OCI-LY1 (cell line): ENCODE results near the gene ZNF407.
A peak's percentile ranks its signal among the peaks of the same experiment; 100 is the strongest.

ENCODE experiments used
- H2AFZ ChIP-seq: fragments of 200-600 bp; sonication (generic), shearing (Covaris generic); 2 replicates; pipeline ENCODE4 v1.6.0; 2014; ENCODE audit warnings: antibody characterized with exemption, mild to moderate bottlenecking, low read length
- H3F3A ChIP-seq: fragments of 200-600 bp; sonication (generic), shearing (Covaris generic); 2 replicates; pipeline ENCODE4 v1.6.0; 2014; ENCODE audit warnings: mild to moderate bottlenecking, antibody characterized with exemption, low read length, moderate library complexity; ENCODE audit not compliant: insufficient read depth
- H3K27ac ChIP-seq: fragments of 200-600 bp; sonication (generic); 2 replicates; pipeline ENCODE4 v1.5.1; 2014; ENCODE audit warnings: low read length, mixed run types, mild to moderate bottlenecking, low read depth; ENCODE audit not compliant: poor library complexity, severe bottlenecking
- H3K27me3 ChIP-seq: fragments of 200-600 bp; sonication (generic); 2 replicates; pipeline ENCODE4 v1.6.0; 2014; ENCODE audit warnings: antibody characterized with exemption, mild to moderate bottlenecking, low read length, moderate library complexity; ENCODE audit not compliant: insufficient read depth
- H3K36me3 ChIP-seq: fragments of 200-600 bp; sonication (generic); 2 replicates; pipeline ENCODE4 v1.6.1; 2014; ENCODE audit warnings: mild to moderate bottlenecking, antibody characterized with exemption, low read length, moderate library complexity, mixed read lengths; ENCODE audit not compliant: insufficient read depth
- H3K4me1 ChIP-seq: fragments of 200-600 bp; sonication (generic); 2 replicates; pipeline ENCODE4 v1.5.1; 2014; ENCODE audit warnings: mild to moderate bottlenecking, low read length, moderate library complexity; ENCODE audit not compliant: insufficient read depth, severe bottlenecking
- H3K4me2 ChIP-seq: fragments of 200-600 bp; sonication (generic), shearing (Covaris generic); 2 replicates; pipeline ENCODE4 v1.6.1; 2014; ENCODE audit warnings: low read length
- H3K4me3 ChIP-seq: fragments of 200-600 bp; sonication (generic); 2 replicates; pipeline ENCODE4 v1.5.1; 2014; ENCODE audit warnings: low read length, low read depth, mild to moderate bottlenecking, mixed read lengths; ENCODE audit not compliant: poor library complexity, severe bottlenecking
- H3K79me2 ChIP-seq: fragments of 200-600 bp; shearing (Covaris generic); 2 replicates; pipeline ENCODE4 v1.6.1; 2016; ENCODE audit warnings: mixed run types, low read length, mixed read lengths; ENCODE audit not compliant: insufficient read depth
- H3K9ac ChIP-seq: fragments of 200-600 bp; sonication (generic), shearing (Covaris generic); 2 replicates; pipeline ENCODE4 v1.6.1; 2014; ENCODE audit warnings: mild to moderate bottlenecking, low read length, mixed read lengths
- H3K9me2 ChIP-seq: fragments of 200-600 bp; sonication (generic), shearing (Covaris generic); 2 replicates; pipeline ENCODE4 v1.6.1; 2014; ENCODE audit warnings: low read depth, mild to moderate bottlenecking, low read length, mixed read lengths
- H3K9me3 ChIP-seq: fragments of 200-600 bp; shearing (Covaris generic); 2 replicates; pipeline ENCODE4 v1.6.1; 2014; ENCODE audit warnings: low read length, mixed read lengths
- H4K20me1 ChIP-seq: fragments of 200-600 bp; sonication (generic), shearing (Covaris generic); 2 replicates; pipeline ENCODE4 v1.6.0; 2016; ENCODE audit warnings: mild to moderate bottlenecking, low read length; ENCODE audit not compliant: insufficient read depth
- CTCF ChIP-seq: fragments of 200-600 bp; sonication (generic), shearing (Covaris generic); IDR thresholded peaks from 2 replicates; pipeline ENCODE4 v1.5.1; 2017; ENCODE audit warnings: mild to moderate bottlenecking, antibody characterized with exemption, low read length, moderate library complexity, mixed read lengths
- EZH2 ChIP-seq: fragments of 200-600 bp; sonication (generic), shearing (Covaris generic); IDR thresholded peaks from 2 replicates; pipeline ENCODE4 v1.8.0; 2017; ENCODE audit warnings: borderline replicate concordance, mixed run types, mild to moderate bottlenecking, antibody characterized with exemption, low read length, moderate library complexity, mixed read lengths

ZNF407 gene

DNA sequence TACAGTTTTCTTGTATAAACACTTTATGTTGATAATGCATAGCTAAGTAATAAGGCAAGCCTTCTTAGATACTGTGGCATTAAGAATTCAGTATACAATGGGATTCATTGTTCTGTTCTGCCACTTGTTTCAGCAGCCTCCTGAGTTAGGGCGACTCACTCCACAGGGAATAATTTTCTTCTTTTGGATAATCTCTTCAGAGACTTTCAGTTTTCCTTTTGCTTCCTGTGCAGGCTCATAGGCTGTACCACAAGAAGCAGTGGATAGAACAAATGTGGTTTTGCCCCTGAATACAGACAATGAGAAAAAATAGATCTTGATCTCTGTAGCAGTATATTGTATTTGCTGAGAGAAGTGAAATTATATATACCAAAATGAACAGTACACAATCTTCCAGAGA, 298.0 kb downstream of the ZNF407 start:
- Histone ChIP-seq H3K27me3 (no peaks in the 10 kb centered on the region), H3K4me3 (no peak overlapping the region), H3K4me1 (no peaks in the 10 kb centered on the region), H3K9me2 (no peaks in the 10 kb centered on the region), H3K27ac (no peak overlapping the region), H3F3A (no peaks in the 10 kb centered on the region), H3K9me3 (no peaks in the 10 kb centered on the region), H3K79me2 (no peaks in the 10 kb centered on the region), H3K4me2 (no peak overlapping the region), H2AFZ (no peak overlapping the region), H3K9ac (no peak overlapping the region), H4K20me1 (no peaks in the 10 kb centered on the region), H3K36me3 (0 out of 2 replicates have a peak, but pooled peaks cover 3% of the 10 kb centered on the region)
- TF ChIP-seq CTCF (no peak), EZH2 (no peak)

DNA sequence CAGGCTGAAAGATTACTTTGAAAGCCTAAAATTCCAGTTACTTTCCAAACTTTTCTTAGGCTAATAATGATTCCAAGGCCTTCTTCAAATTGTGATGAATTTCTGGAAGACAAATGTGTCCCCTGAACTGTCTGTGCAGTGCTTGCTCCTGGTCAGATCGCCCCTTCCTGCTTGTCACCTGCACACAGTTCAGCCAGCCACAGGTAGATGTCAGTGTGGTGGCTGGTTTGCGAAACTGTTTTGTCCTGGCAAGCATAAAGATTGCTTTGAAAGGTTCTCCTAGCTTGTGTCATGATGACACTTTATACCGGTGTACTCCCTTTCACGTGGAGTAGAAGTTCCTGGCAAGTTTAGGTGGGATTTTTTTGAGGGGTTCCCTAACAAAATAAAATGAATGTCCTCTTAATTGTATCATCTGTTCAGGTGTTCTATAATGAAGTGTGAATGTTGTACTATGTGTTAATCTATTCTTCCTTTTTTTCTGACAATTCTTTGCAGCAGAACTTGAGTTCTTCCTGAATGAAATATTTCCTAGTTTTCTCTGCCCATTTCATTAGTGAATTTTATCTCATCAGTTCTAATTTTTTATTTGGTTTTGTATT, 298.8 kb downstream of the ZNF407 start:
- H3K36me3 ChIP-seq, result no peaks in the 10 kb centered on the region
- no peaks in the 10 kb centered on the region for H3K4me1 ChIP-seq
- no peaks in the 10 kb centered on the region for H3K9me2 ChIP-seq
- TF ChIP-seq EZH2 (no peak), CTCF (peak; percentile 82)
- no peaks in the 10 kb centered on the region for H4K20me1 ChIP-seq
- no peak overlapping the region for H3K4me2 ChIP-seq
- H2AFZ ChIP-seq, result no peak overlapping the region
- no peaks in the 10 kb centered on the region for H3K27me3 ChIP-seq
- no peak overlapping the region for H3K9ac ChIP-seq
- H3K4me3 ChIP-seq, result no peak overlapping the region
- no peaks in the 10 kb centered on the region for H3F3A ChIP-seq
- no peaks in the 10 kb centered on the region for H3K9me3 ChIP-seq
- H3K27ac ChIP-seq, result no peak overlapping the region
- H3K79me2 ChIP-seq, result no peaks in the 10 kb centered on the region

GRCh38 chr18:74897971-74898657, 300.4 kb downstream of the ZNF407 start:
- TF ChIP-seq EZH2 (no peak), CTCF (no peak)

More at GRCh38 chr18:74897971-74898657, 300.4 kb downstream of the ZNF407 start:
- Histone ChIP-seq H3K27me3 (no peaks in the 10 kb centered on the region), H3K36me3 (no peaks in the 10 kb centered on the region), H4K20me1 (no peaks in the 10 kb centered on the region), H3F3A (no peaks in the 10 kb centered on the region), H2AFZ (no peak overlapping the region), H3K4me1 (no peaks in the 10 kb centered on the region), H3K9me2 (no peaks in the 10 kb centered on the region), H3K4me3 (no peak overlapping the region), H3K79me2 (no peaks in the 10 kb centered on the region), H3K27ac (no peak overlapping the region), H3K9me3 (no peaks in the 10 kb centered on the region), H3K4me2 (no peak overlapping the region), H3K9ac (no peak overlapping the region)
